Common myeloid progenitor, CD34-positive (primary cell): Measurements from ENCODE around the gene POU2AF3.

Experiments used
- CTCF ChIA-PET: fragments of 350-600 bp; sonication (Branson Sonifier 250); formaldehyde crosslinking; loops from one replicate; lab custom pipeline; 2021; ENCODE audit warnings: antibody characterized with exemption; lab: Charles Lee
- POLR2A ChIA-PET: fragments of 350-600 bp; sonication (Branson Sonifier 250); formaldehyde crosslinking; loops from one replicate; lab custom pipeline; 2021; ENCODE audit warnings: antibody characterized with exemption; lab: Charles Lee
- DNase-seq, 3 donors: peaks; one replicate each; pipeline versions ENCODE4 v3.0.0 to v3.0.0-alpha.2; 2013
- H3K27ac ChIP-seq, 2 experiments: 1 replicate in 1 of 2; 2 replicates in 1 of 2; pipeline ENCODE4 v1.7.0; 2013; ENCODE audit warnings: inconsistent platforms in 2 of 2, low read length in 2 of 2, mild to moderate bottlenecking in 2 of 2, low read depth in 1 of 2, moderate library complexity in 1 of 2; ENCODE audit not compliant: severe bottlenecking in 2 of 2, insufficient read depth in 1 of 2, poor library complexity in 1 of 2
- H3K27me3 ChIP-seq, 5 experiments: replicated peaks in 2 of 5; 1 replicate in 3 of 5; 2 replicates in 2 of 5; pipeline versions ENCODE4 v1.6.1 to v1.7.0; 2013; ENCODE audit warnings: low read length in 4 of 5, mild to moderate bottlenecking in 2 of 5, moderate library complexity in 2 of 5, inconsistent platforms in 1 of 5; ENCODE audit not compliant: insufficient read depth in 5 of 5, control insufficient read depth in 4 of 5
- H3K36me3 ChIP-seq, 4 experiments: 1 replicate in 2 of 4; 2 replicates in 2 of 4; pipeline versions ENCODE4 v1.6.1 to v1.7.0; 2013; ENCODE audit warnings: low read length in 3 of 4, control low read depth in 1 of 4, mild to moderate bottlenecking in 1 of 4; ENCODE audit not compliant: control insufficient read depth in 4 of 4, insufficient read depth in 4 of 4
- H3K4me1 ChIP-seq, 4 experiments: 1 replicate in 3 of 4; 2 replicates in 1 of 4; pipeline versions ENCODE4 v1.6.1 to v1.7.1; 2013; ENCODE audit warnings: low read length in 3 of 4, mild to moderate bottlenecking in 3 of 4, control low read depth in 1 of 4, inconsistent platforms in 1 of 4, moderate library complexity in 1 of 4; ENCODE audit not compliant: control insufficient read depth in 4 of 4, insufficient read depth in 4 of 4; ENCODE audit errors: control extremely low read depth in 1 of 4
- H3K4me3 ChIP-seq, 7 experiments: 1 replicate in 4 of 7; 2 replicates in 3 of 7; pipeline versions ENCODE4 v1.5.1 to v1.7.0; 2013; ENCODE audit warnings: mild to moderate bottlenecking in 7 of 7, low read length in 6 of 7, moderate library complexity in 6 of 7, inconsistent platforms in 2 of 7, low read depth in 2 of 7, control low read depth in 1 of 7; ENCODE audit not compliant: insufficient read depth in 4 of 7, control insufficient read depth in 1 of 7; ENCODE audit errors: extremely low read depth in 1 of 7
- H3K9me3 ChIP-seq, 5 experiments: 1 replicate in 4 of 5; 2 replicates in 1 of 5; pipeline versions ENCODE4 v1.6.1 to v1.7.1; 2013; ENCODE audit warnings: low read length in 4 of 5, mild to moderate bottlenecking in 2 of 5, inconsistent platforms in 1 of 5, low read depth in 1 of 5, moderate library complexity in 1 of 5; ENCODE audit not compliant: control insufficient read depth in 4 of 5, insufficient read depth in 2 of 5; ENCODE audit errors: control extremely low read depth in 1 of 5
- WGBS: methylation state at CpG from one replicate; pipeline ENCODE4 v1.1.5; 2013; ENCODE audit not compliant: insufficient coverage; 5-methylcytosine and 5-hydroxymethylcytosine counted together

The POU2AF3 gene

GRCh38 chr11:111299101-111300026, 1.0 kb downstream of the POU2AF3 start:
- Histone ChIP-seq H3K36me3 (no peaks in the 10 kb centered on the region), H3K4me1 (peaks cover 0 to 15% (median 12%) of the 10 kb centered on the region in 4 experiments), H3K4me3 (peak overlapping the region; percentile 42 to 80 (median 65)), H3K27ac (no peak overlapping the region), H3K9me3 (no peaks in the 10 kb centered on the region), H3K27me3 (peaks cover 3 to 49% (median 28%) of the 10 kb centered on the region in 5 experiments)
- ChIA-PET CTCF (interaction anchor here (1.1 to 1.4 kb wide), 3 partner anchors 16 to 124 kb away, joined by 3 to 7 read pairs (median 5); no protein-coding TSS in a partner anchor), POLR2A (no interaction called here)
- peak in 2 of 3 donors; percentile 20 to 40 for DNase-seq
- WGBS, result 5% methylated on average over 50 of the region's 77 CpGs

GRCh38 chr11:111300569-111300968, 2.2 kb downstream of the POU2AF3 start:
- no peak overlapping the region for H3K27ac ChIP-seq
- no peak overlapping the region for H3K4me3 ChIP-seq
- 91% methylated on average over 6 of the region's 9 CpGs for WGBS
- ChIA-PET CTCF (interaction anchor here (0.9 kb wide), 1 partner anchor 18 kb away, joined by 3 read pairs; no protein-coding TSS in a partner anchor), POLR2A (no interaction called here)
- peaks cover 0 to 15% (median 12%) of the 10 kb centered on the region in 4 experiments for H3K4me1 ChIP-seq
- no peak for DNase-seq
- H3K27me3 ChIP-seq, result peaks cover 3 to 51% (median 29%) of the 10 kb centered on the region in 5 experiments
- no peaks in the 10 kb centered on the region for H3K36me3 ChIP-seq
- no peaks in the 10 kb centered on the region for H3K9me3 ChIP-seq

GRCh38 chr11:111301004-111301841, 2.9 kb downstream of the POU2AF3 start:
- CTCF ChIA-PET, result interaction anchor here (0.9 kb wide), 1 partner anchor 19 kb away, joined by 3 read pairs; no protein-coding TSS in a partner anchor

GRCh38 chr11:111301842-111302118, 3.4 kb downstream of the POU2AF3 start:
- no peaks in the 10 kb centered on the region for H3K36me3 ChIP-seq
- no peak overlapping the region for H3K4me3 ChIP-seq
- POLR2A ChIA-PET, result no interaction called here
- no peaks in the 10 kb centered on the region for H3K9me3 ChIP-seq
- CTCF ChIA-PET, result no interaction called here
- peaks cover 0 to 15% (median 12%) of the 10 kb centered on the region in 4 experiments for H3K4me1 ChIP-seq
- peaks cover 3 to 51% (median 29%) of the 10 kb centered on the region in 5 experiments for H3K27me3 ChIP-seq
- H3K27ac ChIP-seq, result no peak overlapping the region
- DNase-seq, result no peak
- WGBS, result 100% methylated on average over 3 of the region's 3 CpGs

More at GRCh38 chr11:111301004-111301841, 2.9 kb downstream of the POU2AF3 start:
- no peaks in the 10 kb centered on the region for H3K9me3 ChIP-seq
- no peak for DNase-seq
- no peak overlapping the region for H3K27ac ChIP-seq
- WGBS, result 100% methylated on average over 1 of the region's 5 CpGs
- peaks cover 0 to 15% (median 12%) of the 10 kb centered on the region in 4 experiments for H3K4me1 ChIP-seq
- no peak overlapping the region for H3K4me3 ChIP-seq
- no peaks in the 10 kb centered on the region for H3K36me3 ChIP-seq
- POLR2A ChIA-PET, result no interaction called here
- peaks cover 3 to 51% (median 29%) of the 10 kb centered on the region in 5 experiments for H3K27me3 ChIP-seq

GRCh38 chr11:111302298-111302697, 4.0 kb downstream of the POU2AF3 start:
- H3K9me3 ChIP-seq, result no peaks in the 10 kb centered on the region
- H3K27me3 ChIP-seq, result peaks cover 3 to 52% (median 25%) of the 10 kb centered on the region in 5 experiments
- no peaks in the 10 kb centered on the region for H3K36me3 ChIP-seq
- H3K4me1 ChIP-seq, result peaks cover 0 to 15% (median 12%) of the 10 kb centered on the region in 4 experiments
- no peak overlapping the region for H3K4me3 ChIP-seq
- no peak for DNase-seq
- H3K27ac ChIP-seq, result no peak overlapping the region
- ChIA-PET POLR2A (no interaction called here), CTCF (no interaction called here)
- WGBS, result 86% methylated on average over 2 of the region's 3 CpGs

- Histone ChIP-seq H3K9me3 (no peaks in the 10 kb centered on the region), H3K27me3 (peaks cover 3 to 48% (median 19%) of the 10 kb centered on the region in 5 experiments), H3K4me1 (peaks cover 0 to 13% (median 12%) of the 10 kb centered on the region in 4 experiments), H3K27ac (no peak overlapping the region), H3K36me3 (no peaks in the 10 kb centered on the region), H3K4me3 (no peak overlapping the region)
- WGBS, result 74% methylated on average over 2 of the region's 4 CpGs
- no peak for DNase-seq
- POLR2A ChIA-PET, result no interaction called here
- CTCF ChIA-PET, result interaction anchor here (0.6 to 1.4 kb wide), 2 partner anchors 120 to 125 kb away, joined by 3 to 4 read pairs; no protein-coding TSS in a partner anchor
Observed at GRCh38 chr11:111303461-111303860, 5.1 kb downstream of the POU2AF3 start.
